H1 (cell line): ENCODE data around the gene DHCR24. TPM values are rescaled to one million over a fixed set of nuclear protein-coding genes. Genes with fewer than 3 reads are reported as not detected.

Experiments
- GABPA ChIP-seq: IDR thresholded peaks from 2 replicates; pipeline ENCODE4 v1.6.1; 2011; ENCODE audit warnings: mild to moderate bottlenecking, low read length, moderate library complexity, borderline replicate concordance; ENCODE audit not compliant: insufficient read depth
- KDM1A ChIP-seq: fragments of 200-600, 300-600 bp; sonication (generic); IDR thresholded peaks from 2 replicates; pipeline ENCODE4 v1.7.1; 2016; ENCODE audit warnings: mild to moderate bottlenecking, low read length, borderline replicate concordance
- SIX5 ChIP-seq: IDR thresholded peaks from 2 replicates; pipeline ENCODE4 v1.6.1; 2011; ENCODE audit warnings: mild to moderate bottlenecking, low read depth, low read length
- TEAD4 ChIP-seq: IDR thresholded peaks from 2 replicates; pipeline ENCODE4 v1.6.1; 2012; ENCODE audit warnings: low read depth, low read length, inconsistent platforms, mixed read lengths
- polyA plus RNA-seq, 7 experiments: library from polyadenylated mRNA; depleted of rRNA in 3 of 7; stranded (reverse) in 5 of 7; unstranded in 2 of 7; fragments of >200 nt in 5 of 7; fragments of 200-250 nt in 2 of 7; gene quantifications; 1 replicate in 5 of 7; 2 replicates in 1 of 7; 4 replicates in 1 of 7; pipeline versions ENCODE4 v1.2.1 to v1.2.3, GENCODE V29; 2011 to 2013; ENCODE audit warnings: missing spikeins in 2 of 7, mixed read lengths in 2 of 7
- total RNA-seq: library from RNA; stranded (reverse); fragmentation: NEBNext Ultra II Directional; extraction: Animal tissue kit (Norgen Biotek cat#: 25700); gene quantifications from 2 replicates; pipeline ENCODE4 v1.2.1, GENCODE V29; 2021
- TF ChIP-seq, protein P1 (sequence below): IDR thresholded peaks from 2 replicates; pipeline ENCODE4 v1.6.1; 2011; ENCODE audit warnings: low read depth, mild to moderate bottlenecking, low read length; ENCODE audit not compliant: insufficient read depth

The DHCR24 gene
- total and polyA plus RNA-seq, 2 of the 8 experiments (the other 6 are each of a cell fraction or from before 2014, with no cell fraction given) = 370 to 419 TPM

DNA sequence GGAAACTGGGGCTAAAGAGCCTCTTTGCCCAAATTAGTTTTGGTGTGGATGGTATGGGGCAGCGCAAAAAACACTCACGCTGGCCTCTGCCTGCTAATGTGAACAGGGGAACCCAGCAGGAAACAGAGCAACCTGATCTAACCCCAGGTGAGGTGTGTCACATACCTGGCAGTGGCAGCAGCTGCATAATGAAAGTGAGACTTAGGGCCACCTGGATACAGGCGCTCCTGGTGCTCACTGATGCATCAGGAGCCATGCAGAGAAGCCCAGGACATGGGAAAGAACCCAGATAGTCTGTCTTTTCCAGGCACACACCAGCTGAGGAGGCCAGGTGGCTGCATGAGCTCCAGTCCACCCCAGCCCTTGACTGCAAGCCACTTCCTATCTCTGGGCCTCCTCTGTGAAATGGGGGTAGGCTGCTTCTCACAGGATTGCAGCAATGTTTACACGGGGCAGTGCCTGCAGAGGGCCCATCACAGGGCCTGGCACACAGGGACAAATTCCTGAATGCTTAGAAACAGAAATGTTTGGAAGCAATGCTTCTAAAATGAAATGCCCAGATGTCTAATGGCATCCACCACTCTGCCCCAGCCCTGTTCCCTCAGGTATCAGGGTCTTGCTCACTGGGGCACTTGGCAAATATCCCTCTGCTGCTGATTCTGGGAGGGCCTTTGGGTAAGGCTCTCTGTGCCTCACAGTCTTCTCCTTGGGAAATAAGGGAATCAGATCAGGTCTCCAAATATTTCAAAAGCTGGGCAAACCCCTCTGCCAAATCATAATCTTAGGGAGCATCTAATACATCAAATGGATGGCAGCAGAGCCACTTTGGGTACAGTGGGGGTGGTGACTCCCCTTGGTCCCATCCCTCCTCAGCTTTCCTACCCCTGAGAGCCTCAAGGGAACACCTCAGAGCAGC, 19.9 kb downstream of the DHCR24 start (continued):
- TF ChIP-seq TEAD4 = no peak
- TF ChIP-seq, protein P1, sequence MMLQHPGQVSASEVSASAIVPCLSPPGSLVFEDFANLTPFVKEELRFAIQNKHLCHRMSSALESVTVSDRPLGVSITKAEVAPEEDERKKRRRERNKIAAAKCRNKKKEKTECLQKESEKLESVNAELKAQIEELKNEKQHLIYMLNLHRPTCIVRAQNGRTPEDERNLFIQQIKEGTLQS = no peak
- no peak for TF ChIP-seq GABPA
- no peak for TF ChIP-seq KDM1A
- no peak for TF ChIP-seq SIX5
